HAP-1 (cell line): ENCODE measurements around the gene PDGFB.

Experiments used
- DNase-seq, 2 experiments: peaks; one replicate each; pipeline ENCODE4 v3.0.0-alpha.2; 2016 to 2020; ENCODE audit warnings: low spot score in 2 of 2
- H3K27me3 ChIP-seq: fragments of 250-450 bp; sonication (Bioruptor Pico); 2 replicates; pipeline ENCODE4 v1.5.1; 2020; ENCODE audit warnings: low read depth, mild to moderate bottlenecking, moderate library complexity
- H3K36me3 ChIP-seq: fragments of 250-450 bp; sonication (Bioruptor Pico); replicated peaks from 2 replicates; pipeline ENCODE4 v1.5.1; 2020; ENCODE audit warnings: mild to moderate bottlenecking
- H3K4me1 ChIP-seq: fragments of 250-450 bp; sonication (Bioruptor Pico); 2 replicates; pipeline ENCODE4 v1.5.1; 2020; ENCODE audit warnings: mild to moderate bottlenecking
- H3K4me3 ChIP-seq: fragments of 250-450 bp; sonication (Bioruptor Pico); 2 replicates; pipeline ENCODE4 v1.5.1; 2020; ENCODE audit warnings: mild to moderate bottlenecking, moderate library complexity
- H3K9me3 ChIP-seq: fragments of 250-450 bp; sonication (Bioruptor Pico); 2 replicates; pipeline ENCODE4 v1.5.1; 2020; ENCODE audit warnings: mild to moderate bottlenecking, moderate library complexity
- in situ Hi-C: fragments of 300-500 bp; cut with MboI; formaldehyde crosslinking; loops from 3 replicates; pipeline ENCODE4 v1.14.3; 2020; ENCODE audit warnings: low sequenced_read_pairs, inconsistent platforms, mixed read lengths

PDGFB gene

DNA sequence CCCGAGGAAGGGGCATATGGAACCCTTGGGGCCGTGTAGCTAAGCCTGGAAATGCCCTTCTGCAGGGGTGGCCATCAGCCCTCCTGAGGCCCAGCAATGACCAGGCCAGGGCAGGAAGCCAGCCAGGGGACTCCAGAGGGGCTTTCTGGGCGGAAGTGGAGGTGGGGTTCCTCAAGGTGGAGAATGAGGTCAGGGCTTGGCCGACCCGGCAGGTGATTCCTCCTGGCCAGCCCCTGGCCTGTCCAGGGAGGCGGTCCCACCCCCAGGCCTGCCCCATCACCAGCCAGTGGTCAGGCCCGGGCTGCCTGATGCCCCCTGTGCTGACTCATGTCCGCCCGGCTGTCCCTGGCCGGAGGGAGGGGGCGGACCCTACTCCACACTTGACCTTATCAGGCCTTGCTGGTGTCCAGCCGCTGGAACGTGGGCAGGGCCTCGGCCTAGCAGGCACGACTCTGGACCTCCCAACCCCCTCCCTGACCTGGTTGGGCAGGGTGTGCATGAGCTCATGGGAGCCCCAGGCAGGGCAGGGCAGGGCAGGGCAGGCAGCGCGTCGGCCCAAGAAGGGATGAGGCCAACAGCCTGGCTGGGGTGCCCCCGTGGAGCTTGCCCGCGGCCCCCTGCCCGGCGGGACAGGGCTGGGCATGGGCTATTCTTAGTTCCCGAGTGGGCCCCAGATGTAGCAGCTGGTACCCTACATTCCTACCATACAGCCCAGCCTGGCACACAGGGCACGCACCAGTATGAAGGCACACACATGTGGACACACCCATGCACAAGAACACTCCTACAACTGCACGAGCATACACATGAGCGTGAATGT lies 38.8 kb upstream of the PDGFB start:
- no peaks in the 10 kb centered on the region for H3K27me3 ChIP-seq
- in situ Hi-C loops = no loop called here
- no peak for DNase-seq

DNA sequence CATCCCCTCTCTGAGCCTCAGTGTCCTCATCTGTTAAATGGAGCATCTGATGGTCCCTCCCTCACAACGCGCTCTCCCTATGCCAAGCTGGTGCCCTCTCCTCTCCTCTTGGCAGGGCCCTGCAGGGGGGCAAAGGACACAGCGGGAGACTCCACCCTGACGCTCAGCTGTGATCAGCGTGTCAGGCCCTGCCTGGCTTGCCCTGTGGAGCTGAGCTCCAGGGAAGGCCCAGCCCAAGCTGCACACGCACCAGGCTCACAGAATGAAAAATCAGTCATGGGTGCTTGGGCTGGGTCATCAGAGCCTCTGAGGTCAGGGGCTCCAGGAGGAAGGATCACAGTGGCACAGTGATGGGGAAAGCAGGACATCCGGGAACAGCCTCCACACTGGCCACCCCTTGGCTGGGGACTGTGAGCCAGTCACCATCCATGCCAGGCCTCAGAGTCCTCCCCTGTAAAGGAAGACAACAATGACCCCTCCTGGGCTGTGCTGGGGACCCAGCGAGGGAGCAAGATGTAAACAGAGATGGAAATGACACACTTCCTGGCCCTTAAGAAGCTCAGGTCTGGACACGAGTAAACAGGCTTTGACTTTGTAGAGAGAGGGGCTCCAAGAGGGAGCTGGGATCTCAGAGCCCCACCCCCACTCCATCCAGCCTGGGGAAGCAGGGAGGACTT lies 38.0 kb upstream of the PDGFB start:
- in situ Hi-C loops = no loop called here
- H3K4me3 ChIP-seq = no peak overlapping the region
- no peaks in the 10 kb centered on the region for H3K9me3 ChIP-seq
- no peaks in the 10 kb centered on the region for H3K27me3 ChIP-seq
- peaks cover 4% of the 10 kb centered on the region; the same call in 1 of the 2 replicates for H3K4me1 ChIP-seq
- H3K36me3 ChIP-seq = no peaks in the 10 kb centered on the region
- no peak for DNase-seq

More for the DNA sequence above, 38.8 kb upstream of the PDGFB start:
- Histone ChIP-seq H3K36me3 (no peaks in the 10 kb centered on the region), H3K4me3 (no peak overlapping the region), H3K4me1 (peaks cover 4% of the 10 kb centered on the region; the same call in 1 of the 2 replicates), H3K9me3 (no peaks in the 10 kb centered on the region)

DNA sequence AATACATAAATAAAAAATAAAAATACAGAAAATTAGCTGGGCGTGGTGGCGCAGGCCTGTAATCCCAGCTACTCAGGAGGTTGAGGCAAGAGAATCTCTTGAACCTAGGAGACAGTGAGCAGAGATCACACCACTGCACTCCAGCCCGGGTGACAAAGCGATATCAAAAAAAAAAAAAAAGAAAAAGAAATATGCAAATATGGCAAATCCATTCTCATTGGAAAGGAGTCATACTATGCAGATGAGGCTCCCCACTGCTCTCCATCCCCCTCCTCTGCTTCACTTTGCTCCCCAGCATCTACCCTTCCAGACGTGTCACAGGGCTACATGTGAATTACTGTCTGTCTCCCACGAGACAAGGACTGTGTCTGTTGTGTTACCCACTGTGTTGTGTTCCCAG lies 36.3 kb upstream of the PDGFB start:
- no peak for DNase-seq
- in situ Hi-C loops = no loop called here
- Histone ChIP-seq H3K4me3 (no peak overlapping the region), H3K4me1 (peaks cover 4% of the 10 kb centered on the region; the same call in 1 of the 2 replicates), H3K36me3 (no peaks in the 10 kb centered on the region), H3K9me3 (0 out of 2 replicates have a peak, but pooled peaks cover 5% of the 10 kb centered on the region), H3K27me3 (no peaks in the 10 kb centered on the region)

DNA sequence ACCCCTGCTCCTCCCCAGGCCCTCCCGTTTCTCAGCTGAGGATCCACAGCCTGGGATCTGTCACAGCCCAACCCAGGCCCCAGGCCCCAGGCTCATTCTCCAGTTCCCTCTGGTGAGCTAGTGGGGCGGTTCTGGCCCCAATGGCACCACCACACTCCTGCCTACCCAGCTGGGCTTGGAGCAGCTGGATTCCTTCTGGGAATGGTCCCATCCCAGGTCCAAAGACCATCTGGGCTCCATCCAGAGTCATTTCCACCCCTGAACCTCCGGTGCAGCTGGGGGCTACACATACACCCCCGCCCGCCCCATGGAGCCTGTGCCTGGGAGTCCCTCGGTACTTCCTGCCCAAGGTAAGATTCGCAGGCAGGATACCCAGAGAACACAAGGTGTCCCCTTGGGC lies 35.5 kb upstream of the PDGFB start:
- H3K4me3 ChIP-seq = no peak overlapping the region
- 0 out of 2 replicates have a peak, but pooled peaks cover 5% of the 10 kb centered on the region for H3K9me3 ChIP-seq
- no peaks in the 10 kb centered on the region for H3K27me3 ChIP-seq
- H3K36me3 ChIP-seq = no peaks in the 10 kb centered on the region
- DNase-seq = no peak
- in situ Hi-C loops = no loop called here
- H3K4me1 ChIP-seq = peaks cover 4% of the 10 kb centered on the region; the same call in 1 of the 2 replicates

GRCh38 chr22:39279170-39279850 lies 34.5 kb upstream of the PDGFB start:
- Histone ChIP-seq H3K36me3 (no peaks in the 10 kb centered on the region), H3K27me3 (no peaks in the 10 kb centered on the region), H3K4me3 (no peak overlapping the region), H3K9me3 (0 out of 2 replicates have a peak, but pooled peaks cover 5% of the 10 kb centered on the region), H3K4me1 (peaks cover 4% of the 10 kb centered on the region; the same call in 1 of the 2 replicates)
- no peak for DNase-seq
- in situ Hi-C loops = no loop called here

DNA sequence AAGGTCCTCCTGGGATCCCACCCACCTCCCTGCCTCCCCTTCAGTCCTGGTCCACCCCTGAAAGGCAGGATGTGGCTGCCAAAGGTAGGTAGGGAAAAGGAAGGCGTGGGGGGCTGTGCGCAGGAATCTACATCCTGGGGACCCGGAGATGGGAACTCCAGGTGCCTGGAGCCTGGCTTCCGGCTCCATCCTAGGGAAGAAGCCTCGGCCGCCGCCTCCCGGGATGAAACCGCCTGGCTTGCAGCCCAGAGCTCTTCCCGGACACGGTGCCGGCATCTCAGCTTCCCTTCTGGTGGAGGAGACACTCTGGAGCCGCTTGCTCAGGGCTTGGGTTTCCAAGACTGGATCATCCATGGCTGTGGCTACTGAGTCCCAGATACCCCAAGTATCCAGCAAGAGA lies 33.3 kb upstream of the PDGFB start:
- in situ Hi-C loops = no loop called here
- Histone ChIP-seq H3K4me3 (no peak overlapping the region), H3K9me3 (0 out of 2 replicates have a peak, but pooled peaks cover 5% of the 10 kb centered on the region), H3K27me3 (no peaks in the 10 kb centered on the region), H3K4me1 (peaks cover 4% of the 10 kb centered on the region; the same call in 1 of the 2 replicates), H3K36me3 (no peaks in the 10 kb centered on the region)
- no peak for DNase-seq

DNA sequence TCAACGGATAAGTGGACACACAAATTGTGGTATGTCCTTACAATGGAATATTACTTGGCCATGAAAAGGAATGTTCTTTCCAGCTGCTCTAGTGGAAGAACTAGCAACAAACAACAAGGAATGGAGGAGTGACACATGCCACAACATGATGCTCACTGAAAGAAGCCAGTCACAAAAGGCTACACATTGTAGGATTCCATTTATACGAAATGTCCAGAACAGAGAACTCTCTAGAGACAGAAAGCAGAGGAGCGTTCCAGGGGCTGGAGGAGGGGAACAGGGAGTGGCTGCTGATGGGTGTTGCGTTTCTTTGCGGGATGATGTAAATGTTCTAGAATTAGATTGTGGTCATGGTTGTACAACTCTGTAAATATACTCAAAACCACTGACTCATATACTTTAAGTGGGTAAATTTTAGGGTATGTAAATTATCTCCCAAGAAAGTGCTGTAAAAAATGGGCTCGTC lies 32.4 kb upstream of the PDGFB start:
- Histone ChIP-seq H3K27me3 (no peaks in the 10 kb centered on the region), H3K9me3 (0 out of 2 replicates have a peak, but pooled peaks cover 5% of the 10 kb centered on the region), H3K36me3 (no peaks in the 10 kb centered on the region), H3K4me1 (peaks cover 4% of the 10 kb centered on the region; the same call in 1 of the 2 replicates), H3K4me3 (no peak overlapping the region)
- in situ Hi-C loops = no loop called here
- DNase-seq = no peak

DNA sequence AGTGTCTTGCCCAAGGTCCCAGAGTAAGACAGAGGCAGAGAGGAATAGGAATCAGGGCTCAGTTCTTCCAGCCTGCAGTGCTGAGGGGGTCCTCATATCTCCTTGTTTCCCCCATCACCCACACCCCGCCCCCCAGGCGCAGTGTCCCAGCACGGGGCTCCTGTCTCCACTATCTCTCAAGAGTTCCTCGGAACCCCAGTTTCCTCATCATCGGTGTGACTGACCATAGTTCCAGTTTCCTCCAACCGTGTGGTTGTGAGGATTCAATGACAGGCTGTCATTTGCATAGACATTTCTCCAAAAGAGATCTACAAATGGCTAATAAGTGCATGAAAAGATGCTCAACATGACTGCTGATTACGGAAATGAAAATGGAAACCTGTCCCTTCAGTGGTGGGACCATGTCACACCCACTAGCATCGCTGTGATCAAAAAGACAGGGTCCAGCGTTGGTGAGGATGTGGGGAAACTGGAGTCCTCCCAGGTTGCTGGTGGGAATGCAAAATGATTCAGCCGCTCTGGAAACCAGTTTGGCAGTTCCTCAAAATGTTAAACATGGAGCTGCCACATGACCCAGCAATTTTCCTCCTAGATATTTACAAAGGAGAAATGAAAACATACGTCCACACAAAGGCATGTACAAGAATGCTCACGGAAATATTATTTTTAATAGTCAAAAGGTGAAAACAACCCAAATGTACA lies 31.8 kb upstream of the PDGFB start:
- DNase-seq = no peak
- H3K36me3 ChIP-seq = no peaks in the 10 kb centered on the region

DNA sequence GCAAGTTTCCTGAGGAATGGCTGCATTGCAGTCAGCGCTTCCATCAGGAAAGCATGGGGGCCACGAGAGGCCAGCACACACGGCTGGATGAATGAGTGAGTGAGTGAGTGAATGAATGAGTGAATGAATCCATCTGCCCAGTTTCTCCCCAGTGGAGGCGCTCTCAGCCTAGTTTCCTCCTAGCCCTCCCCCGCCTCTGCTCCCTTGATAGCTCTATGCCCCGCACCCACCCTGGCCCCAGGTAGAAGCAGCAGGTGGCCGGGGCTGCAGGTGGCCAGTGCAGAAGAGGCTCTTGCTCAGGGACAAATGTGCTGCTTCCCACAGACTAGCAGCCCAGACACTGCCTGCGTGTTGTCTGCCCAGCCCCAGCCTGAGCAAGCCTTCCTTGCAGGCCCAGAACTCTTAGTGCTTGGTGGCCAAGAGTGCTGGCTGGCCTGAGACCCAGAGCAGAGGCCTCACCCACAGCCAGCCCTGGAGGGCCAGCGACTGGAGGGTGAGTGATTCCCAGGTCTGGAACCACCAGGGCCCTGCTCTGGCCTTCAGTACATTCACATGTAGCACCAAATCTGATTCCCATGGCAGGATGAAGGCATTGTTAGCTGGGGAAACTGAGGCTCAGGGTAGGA lies 31.1 kb upstream of the PDGFB start:
- DNase-seq = no peak
- H3K9me3 ChIP-seq = 0 out of 2 replicates have a peak, but pooled peaks cover 5% of the 10 kb centered on the region
- in situ Hi-C loops = no loop called here
- H3K27me3 ChIP-seq = no peaks in the 10 kb centered on the region
- H3K4me3 ChIP-seq = no peak overlapping the region
- H3K36me3 ChIP-seq = no peaks in the 10 kb centered on the region
- H3K4me1 ChIP-seq = peaks cover 4% of the 10 kb centered on the region; the same call in 1 of the 2 replicates

More for the DNA sequence above, 31.8 kb upstream of the PDGFB start:
- Histone ChIP-seq H3K9me3 (0 out of 2 replicates have a peak, but pooled peaks cover 5% of the 10 kb centered on the region), H3K27me3 (no peaks in the 10 kb centered on the region), H3K4me3 (no peak overlapping the region), H3K4me1 (peaks cover 4% of the 10 kb centered on the region; the same call in 1 of the 2 replicates)
- in situ Hi-C loops = no loop called here

DNA sequence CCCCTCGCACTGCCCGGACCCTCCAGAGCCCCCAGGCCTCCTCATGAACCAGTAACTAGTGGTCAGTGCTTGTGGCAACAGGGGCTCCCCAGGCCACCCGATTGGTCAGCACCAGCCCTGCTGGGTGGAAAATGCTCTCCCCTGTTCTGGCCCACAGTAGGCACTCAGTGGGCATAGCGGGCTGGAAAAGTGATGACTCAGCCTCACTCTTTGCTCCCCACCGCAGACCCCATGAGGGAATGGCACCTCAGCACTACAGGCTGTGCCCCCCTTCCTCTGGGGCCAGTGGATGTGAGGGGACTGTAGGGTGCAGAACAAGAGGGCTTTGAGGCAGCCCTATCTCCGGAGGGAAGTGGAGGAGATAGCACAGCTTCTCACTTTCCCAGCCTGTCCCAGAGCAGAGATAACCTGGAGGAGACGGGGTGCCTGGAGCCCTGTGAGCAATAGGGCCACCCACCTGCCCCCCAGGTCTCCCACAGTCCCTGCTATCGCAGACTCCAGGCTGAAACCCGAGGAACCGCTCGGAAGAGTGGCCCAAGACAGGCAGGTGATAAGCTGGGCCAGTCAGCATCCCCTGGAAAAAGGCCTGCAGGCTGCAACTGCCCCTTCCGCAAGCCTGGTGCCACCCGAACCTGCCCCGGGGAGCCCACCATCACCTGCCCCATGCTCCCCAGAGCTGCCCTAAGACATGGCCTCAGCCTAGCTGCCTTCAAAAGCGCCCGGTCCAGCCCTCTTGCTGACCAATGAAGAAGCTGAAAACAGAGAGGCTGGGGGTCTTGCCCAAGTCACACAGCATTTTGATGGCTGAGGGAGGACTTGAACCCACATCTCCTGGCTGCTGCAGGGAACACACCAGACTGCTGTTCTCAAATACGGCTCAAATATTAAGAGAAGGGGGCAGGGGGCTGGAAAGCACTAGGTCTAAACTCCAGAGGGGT lies 29.4 kb upstream of the PDGFB start:
- Histone ChIP-seq H3K9me3 (0 out of 2 replicates have a peak, but pooled peaks cover 5% of the 10 kb centered on the region), H3K4me1 (peaks cover under 1% of the 10 kb centered on the region; the same call in 1 of the 2 replicates), H3K27me3 (no peaks in the 10 kb centered on the region), H3K4me3 (no peak overlapping the region), H3K36me3 (no peaks in the 10 kb centered on the region)
- no peak for DNase-seq
- in situ Hi-C loops = no loop called here

DNA sequence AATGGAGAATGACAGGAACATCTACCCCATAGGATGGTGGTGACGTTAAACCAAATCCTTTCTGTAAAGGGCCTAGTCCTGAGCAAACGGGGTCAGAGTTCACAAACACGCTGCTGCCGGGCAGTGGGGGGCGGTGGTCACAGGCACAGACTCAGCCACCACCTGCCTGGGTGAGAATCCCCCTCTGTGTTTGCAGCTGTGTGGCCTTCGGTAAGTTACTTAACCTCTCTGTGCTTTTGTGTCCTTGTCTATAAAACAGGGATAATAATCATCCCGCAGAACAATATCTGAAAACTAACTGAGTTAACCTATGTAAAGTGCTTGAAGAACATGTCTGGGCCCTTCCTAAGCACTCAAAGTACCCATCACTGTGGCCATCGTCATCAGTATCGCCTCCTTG lies 26.0 kb upstream of the PDGFB start:
- Histone ChIP-seq H3K4me1 (no peaks in the 10 kb centered on the region), H3K4me3 (no peak overlapping the region), H3K27me3 (no peaks in the 10 kb centered on the region), H3K9me3 (no peaks in the 10 kb centered on the region), H3K36me3 (no peaks in the 10 kb centered on the region)
- no peak for DNase-seq
- in situ Hi-C loops = no loop called here

DNA sequence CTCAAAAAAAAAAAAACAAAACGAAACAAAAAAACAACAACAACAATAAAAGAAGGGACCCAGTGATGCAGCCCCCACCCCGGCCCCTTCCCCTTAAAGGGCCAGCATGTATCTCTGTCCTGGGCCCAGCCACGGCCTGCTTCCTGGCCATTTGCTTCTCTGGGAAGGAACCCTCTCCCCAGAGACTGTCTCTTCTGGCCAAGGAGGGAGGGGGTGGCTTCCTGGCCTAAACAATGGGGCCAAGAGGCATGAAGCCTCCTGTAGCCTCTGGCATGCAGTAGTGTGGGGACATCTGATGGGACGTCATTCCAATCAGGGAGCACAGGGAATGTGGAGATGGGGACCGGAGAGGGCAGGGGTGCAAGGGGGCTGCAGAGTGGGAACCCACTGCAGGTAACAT lies 25.5 kb upstream of the PDGFB start:
- Histone ChIP-seq H3K4me3 (no peak overlapping the region), H3K27me3 (no peaks in the 10 kb centered on the region), H3K9me3 (no peaks in the 10 kb centered on the region), H3K36me3 (no peaks in the 10 kb centered on the region), H3K4me1 (no peaks in the 10 kb centered on the region)
- DNase-seq = no peak
- in situ Hi-C loops = no loop called here
